ENCODE results near the gene SMPX.
"Not testable (repeated sequence)": the region's sequence is repeated elsewhere in the genome, so short reads cannot be mapped to it uniquely, and the experiment has no call there.

The SMPX gene
- total RNA-seq, result 0 reads per million in 2 experiments

DNA sequence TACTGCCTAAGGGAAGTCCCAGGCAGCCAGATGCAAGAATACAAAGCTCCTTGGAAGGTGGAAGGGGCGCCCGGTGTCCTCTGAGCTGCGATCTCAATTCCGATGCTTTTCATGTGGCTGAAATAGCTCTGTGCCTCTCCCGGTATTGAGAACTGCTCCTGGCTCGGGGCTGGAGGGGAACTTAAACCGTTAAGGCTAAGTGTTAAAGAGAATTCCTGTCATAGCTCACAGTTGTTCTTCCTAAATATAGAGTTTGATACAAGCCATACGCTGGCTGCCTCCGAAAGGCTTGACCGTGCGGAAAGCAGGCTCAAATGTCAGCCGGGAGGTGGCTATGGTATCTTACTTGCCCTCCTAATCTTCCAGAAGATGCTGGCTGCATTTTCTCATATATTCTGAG is at the start of gene SMPX:
Gene SMPX, minus strand, starts transcription at position 157 of the 400 bp plus-strand sequence. CDS start 3,826 bp downstream, outside the sequence.
- DNase-seq (ENCODE audit: low read depth), result no peak

GRCh38 chrX:21806691-21807090 is 48.8 kb upstream of the SMPX start:
- DNase-seq (ENCODE audit: low read depth), result no peak

DNA sequence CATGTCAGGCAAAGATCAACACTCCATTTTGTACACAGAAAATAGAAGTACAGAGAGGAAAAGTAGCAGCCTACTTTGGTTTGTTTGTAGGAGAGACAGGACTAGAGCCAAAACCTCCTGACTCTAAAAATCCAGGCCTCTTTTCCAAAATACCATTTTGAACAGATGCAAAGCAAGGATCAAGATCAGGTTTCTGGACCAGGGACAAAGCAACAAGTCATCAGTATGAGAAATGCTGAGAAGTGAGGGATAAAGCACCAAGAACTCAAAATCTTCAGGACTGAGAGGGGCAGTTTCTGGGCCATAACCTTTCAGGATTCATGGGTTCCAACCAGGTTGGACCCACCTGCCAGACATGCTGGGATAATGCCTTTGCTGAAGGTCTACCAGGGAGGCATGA is 44.9 kb upstream of the SMPX start:
- no peak for DNase-seq (ENCODE audit: low read depth)

DNA sequence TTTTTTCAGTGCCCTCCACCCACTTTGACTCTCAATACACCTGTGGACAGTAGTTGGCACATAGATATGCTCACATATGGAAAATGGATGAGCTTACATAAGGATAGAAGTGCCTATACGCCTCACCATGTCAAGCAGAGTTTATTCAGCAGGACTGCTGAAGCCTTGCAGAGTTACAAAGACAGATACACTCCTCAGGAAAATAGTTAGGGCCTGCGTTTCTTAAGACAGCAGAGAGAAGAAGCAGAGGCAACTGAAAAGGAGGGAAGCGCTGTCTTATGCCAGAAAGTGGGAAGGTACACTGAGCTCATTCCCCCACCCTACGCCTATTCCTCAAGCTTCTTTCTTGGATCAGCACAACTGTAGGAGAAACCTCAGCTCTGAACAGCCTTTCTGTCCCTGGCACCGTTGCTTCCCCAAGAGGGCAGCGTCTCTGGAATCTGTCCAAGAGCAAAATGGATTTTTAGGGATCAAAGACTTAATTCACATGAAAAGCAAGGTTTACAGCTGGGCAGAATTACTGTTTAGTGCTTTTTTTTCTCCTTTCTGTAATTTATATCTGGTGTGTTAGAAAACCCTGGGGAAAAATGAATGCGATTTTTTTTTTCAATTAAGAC is 44.2 kb upstream of the SMPX start:
- DNase-seq (ENCODE audit: low read depth), result no peak

GRCh38 chrX:21800344-21800770 is 42.4 kb upstream of the SMPX start:
- DNase-seq (ENCODE audit: low read depth), result no peak

- DNase-seq (ENCODE audit: low read depth), result no peak
Measured at GRCh38 chrX:21799767-21800166, 41.9 kb upstream of the SMPX start.

- no peak for DNase-seq (ENCODE audit: low read depth)
Measured at GRCh38 chrX:21798677-21799219, 40.8 kb upstream of the SMPX start.

GRCh38 chrX:21781976-21782375 is 24.1 kb upstream of the SMPX start:
- no peak for DNase-seq (ENCODE audit: low read depth)

GRCh38 chrX:21781525-21781924 is 23.6 kb upstream of the SMPX start:
- DNase-seq (ENCODE audit: low read depth), result no peak

DNA sequence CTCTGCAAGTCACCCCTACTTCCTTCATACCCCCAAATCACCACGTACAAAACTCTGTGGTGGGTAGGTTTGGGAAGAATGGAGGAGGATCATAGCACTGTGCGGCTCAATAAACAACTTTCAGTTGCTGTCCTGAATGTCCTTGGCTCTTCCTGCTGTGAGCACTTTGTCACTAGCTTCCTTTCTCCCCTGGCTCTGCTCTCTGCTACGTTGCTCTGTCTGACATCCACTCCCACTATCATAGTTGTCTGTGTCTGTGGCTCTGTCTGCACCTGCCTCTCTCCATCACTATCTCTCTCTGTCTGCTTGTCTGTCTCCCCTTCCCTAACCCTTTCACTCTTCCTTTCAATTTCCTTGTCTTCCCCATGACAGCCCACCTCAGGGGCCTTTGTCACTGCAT is 21.2 kb upstream of the SMPX start:
- DNase-seq (ENCODE audit: low read depth), result no peak

DNA sequence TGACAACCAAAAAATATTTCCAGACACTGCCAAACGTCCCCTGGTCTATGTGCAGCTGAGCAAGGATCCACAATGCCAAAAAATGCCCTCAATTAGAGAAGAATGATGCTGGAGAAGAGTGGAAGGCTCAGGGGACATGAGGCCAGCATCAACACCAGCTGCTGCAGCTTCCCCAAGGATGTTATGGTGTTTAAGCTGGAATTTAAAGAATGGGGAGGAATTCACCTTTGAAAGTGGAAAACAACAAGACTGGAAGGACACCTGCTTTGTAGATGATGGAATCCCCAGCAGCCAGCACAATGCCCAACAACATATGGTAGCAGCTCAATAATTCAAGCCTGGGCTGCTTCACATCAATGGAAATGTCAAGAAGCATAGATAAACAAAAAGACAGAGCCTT is 20.3 kb upstream of the SMPX start:
- DNase-seq (ENCODE audit: low read depth), result no peak

GRCh38 chrX:21775128-21775527 is 17.2 kb upstream of the SMPX start:
- DNase-seq (ENCODE audit: low read depth), result not testable (repeated sequence)

GRCh38 chrX:21773036-21773435 is 15.1 kb upstream of the SMPX start:
- DNase-seq (ENCODE audit: low read depth), result not testable (repeated sequence)

- DNase-seq (ENCODE audit: low read depth), result no peak
Measured at GRCh38 chrX:21770631-21771321, 12.9 kb upstream of the SMPX start.

DNA sequence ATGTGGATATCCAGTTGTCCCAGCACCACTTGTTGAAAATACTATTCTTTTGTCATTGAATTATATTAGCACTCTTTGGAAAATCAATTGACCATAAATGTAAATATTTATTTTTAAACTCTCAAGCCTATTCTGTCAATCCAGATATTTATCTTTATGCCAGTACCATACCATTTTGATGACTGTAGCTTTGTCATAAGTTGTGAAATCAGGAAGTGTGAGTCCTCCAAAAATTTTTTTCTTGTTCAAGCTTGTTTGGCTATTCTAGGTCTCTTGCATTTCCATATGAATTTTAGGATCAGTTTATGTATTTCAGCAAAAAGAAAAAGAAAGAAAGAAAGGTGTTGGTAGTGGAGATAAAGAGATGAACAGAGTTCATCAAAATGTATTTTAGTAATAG is 8.2 kb upstream of the SMPX start:
- no peak for DNase-seq (ENCODE audit: low read depth)

- DNase-seq (ENCODE audit: low read depth), result no peak
Measured at GRCh38 chrX:21764008-21764407, 6.1 kb upstream of the SMPX start.

DNA sequence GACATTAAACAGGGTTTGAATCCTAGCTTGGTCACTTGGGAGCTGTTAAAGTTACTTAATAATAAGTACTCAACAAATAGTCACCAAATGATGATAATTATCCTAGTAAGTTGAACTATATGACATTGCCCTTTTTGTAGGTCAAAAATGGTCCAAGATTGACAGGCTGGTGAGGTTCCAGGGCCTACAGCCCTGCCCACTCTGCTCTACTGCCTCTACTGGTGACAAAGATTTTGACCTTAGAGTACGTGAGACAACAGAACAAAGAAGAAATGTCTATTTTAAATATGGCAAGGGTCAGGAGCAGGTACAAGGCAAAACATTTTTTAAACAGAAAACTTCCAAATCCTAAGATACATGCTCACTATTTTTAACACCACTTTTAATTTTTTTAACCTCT is 572 bp upstream of the SMPX start:
- no peak for DNase-seq (ENCODE audit: low read depth)

- no peak for DNase-seq (ENCODE audit: low read depth)
Measured at GRCh38 chrX:21756785-21757529, 959 bp downstream of the SMPX start.

DNA sequence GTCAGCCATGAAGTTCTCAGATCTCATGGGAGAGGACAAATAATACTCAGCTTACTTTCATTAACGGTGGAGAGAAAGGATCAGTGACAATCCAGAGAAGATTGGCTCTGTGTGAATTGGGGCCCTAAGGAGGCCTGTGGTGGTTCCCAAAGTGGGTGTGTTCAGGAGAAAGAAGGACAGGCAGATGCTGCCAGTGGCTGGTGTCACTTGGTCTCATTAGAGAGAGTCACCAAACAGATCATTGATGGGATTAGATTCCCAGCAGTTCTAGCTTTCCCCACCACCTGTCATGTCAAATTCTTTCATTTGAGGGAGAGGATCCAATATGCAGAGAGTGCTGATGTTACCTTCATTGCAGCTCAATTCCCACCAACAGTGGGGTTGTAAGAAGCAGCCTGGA is 8.0 kb downstream of the SMPX start:
- DNase-seq (ENCODE audit: low read depth), result no peak

DNA sequence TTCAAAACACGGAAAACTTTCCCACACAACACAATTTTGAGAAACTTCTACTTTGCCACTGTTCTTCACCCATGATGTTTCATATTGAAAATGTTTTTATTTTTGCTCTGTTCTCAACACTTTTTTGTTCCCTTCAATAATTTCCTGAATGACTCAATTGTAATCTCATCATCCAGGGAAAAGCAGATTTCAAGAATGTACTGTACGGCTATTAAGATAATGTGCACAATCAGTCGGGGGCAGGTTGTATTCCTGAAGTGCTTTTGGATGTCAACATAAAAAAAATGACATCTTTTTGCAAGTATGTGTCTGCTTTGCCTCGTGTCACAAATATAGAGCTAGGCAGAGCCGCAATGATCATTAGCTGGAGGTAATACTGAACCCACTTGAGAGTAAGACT is 9.7 kb downstream of the SMPX start:
- DNase-seq (ENCODE audit: low read depth), result no peak

DNA sequence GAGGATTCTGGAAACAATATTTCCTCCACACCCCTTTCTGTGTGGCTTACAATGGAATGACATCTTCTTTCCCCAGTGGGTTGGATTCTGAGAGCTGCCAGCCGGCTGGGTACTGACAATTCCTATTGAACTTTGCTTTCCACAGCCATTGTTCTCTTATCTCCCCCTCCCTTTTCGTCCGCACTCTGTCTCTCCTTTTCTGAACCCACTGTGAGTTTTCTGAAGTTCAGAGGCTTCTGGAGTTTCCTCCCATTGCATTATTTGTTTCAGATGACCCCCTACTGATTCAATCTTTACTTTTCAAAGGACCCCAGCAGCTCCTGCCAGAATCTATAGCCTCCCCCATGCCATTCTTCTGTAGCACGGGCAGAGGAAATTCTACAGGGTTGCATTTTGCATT is 10.4 kb downstream of the SMPX start:
- no peak for DNase-seq (ENCODE audit: low read depth)

DNA sequence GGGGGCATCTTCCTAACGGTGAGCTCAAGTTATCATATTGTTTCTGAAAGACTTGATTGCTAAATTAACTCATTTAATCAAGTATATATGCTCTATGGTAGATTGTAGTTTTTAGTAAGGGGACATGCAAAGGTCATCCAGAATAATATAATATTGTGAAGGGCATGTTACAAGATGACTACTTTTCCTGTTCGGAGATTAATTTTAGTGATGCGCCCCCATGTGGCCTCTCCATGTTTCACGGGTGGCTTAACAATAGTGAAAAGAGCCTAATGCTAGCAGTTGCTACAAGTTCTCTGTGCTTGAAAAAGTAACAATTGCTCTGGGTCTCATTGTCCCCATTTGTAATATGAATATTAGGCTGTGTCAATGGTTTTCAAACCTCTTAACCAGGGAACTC is 12.2 kb downstream of the SMPX start:
- DNase-seq (ENCODE audit: low read depth), result peak; percentile 11

GRCh38 chrX:21744721-21745120 is 13.2 kb downstream of the SMPX start:
- DNase-seq (ENCODE audit: low read depth), result no peak

All from T follicular helper cell (primary cell).